Effector CD8-positive, alpha-beta T cell (primary cell): ENCODE data around the gene DUSP8.
A peak's percentile ranks its signal among the peaks of the same experiment; 100 is the strongest.
"Not testable (repeated sequence)": the region's sequence is repeated elsewhere in the genome, so short reads cannot be mapped to it uniquely, and the experiment has no call there.

Experiments
- DNase-seq: peaks from one replicate; lab custom pipeline; 2025; lab: John Stamatoyannopoulos, UW
- total RNA-seq, 4 experiments: gene quantifications; one replicate each; lab custom pipeline; 2026; lab: John Stamatoyannopoulos, UW

Gene DUSP8
- total RNA-seq = 20.4 to 45.3 (median 31.3) reads per million in 4 experiments

GRCh38 chr11:1572197-1573076 lies at the start of gene DUSP8:
Gene DUSP8 (minus strand): TSS chr11:1572271. CDS start chr11:1565826, 6,445 bp downstream.
- peak; percentile 94 for DNase-seq

GRCh38 chr11:1619449-1619848 lies 47.4 kb upstream of the DUSP8 start:
- no peak for DNase-seq

DNA sequence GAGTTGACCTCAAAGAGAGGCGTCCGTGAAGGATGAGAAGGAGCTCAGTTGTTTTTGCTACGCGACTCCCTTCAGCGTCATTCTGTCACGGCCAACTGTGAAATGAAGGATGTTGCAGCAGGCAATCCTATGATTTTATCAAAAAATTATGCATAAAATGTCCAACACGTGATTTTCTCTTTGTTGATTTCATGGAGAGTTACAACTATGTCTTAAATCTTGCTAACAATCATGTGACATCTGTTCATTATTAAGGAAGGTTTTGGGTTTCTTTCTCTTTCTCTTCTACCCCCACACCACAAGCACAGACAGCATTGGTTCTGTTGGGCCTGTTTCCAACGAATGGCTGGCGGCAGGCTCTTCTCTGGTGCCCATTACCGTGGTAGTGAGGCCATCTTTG lies 46.2 kb upstream of the DUSP8 start:
- DNase-seq = no peak

DNA sequence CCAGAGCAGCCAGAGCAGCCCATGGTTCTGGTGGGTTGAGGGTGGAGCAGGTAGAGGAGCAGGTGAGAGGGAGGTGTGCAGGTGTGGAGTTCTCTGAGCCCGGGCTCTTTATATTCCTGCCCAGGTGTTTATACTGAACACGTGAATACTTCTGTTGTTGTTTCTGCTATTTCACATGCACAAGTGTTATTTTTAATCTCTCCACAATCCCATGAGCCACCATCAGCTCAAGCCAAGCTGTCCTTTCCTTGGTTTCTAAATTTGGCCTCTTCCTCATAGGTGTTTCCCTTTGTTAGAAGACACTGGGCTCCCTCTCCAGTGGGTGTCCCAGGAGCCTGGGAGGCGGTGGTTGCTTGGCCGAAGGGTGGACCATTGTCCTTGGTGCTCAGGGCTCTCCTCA lies 36.3 kb upstream of the DUSP8 start, which contains the start of gene KRTAP5-3:
TSS of gene KRTAP5-3 (minus strand) at position 101 of the 400 bp plus-strand sequence. CDS start at position 23, 78 bp downstream.
- DNase-seq = no peak

DNA sequence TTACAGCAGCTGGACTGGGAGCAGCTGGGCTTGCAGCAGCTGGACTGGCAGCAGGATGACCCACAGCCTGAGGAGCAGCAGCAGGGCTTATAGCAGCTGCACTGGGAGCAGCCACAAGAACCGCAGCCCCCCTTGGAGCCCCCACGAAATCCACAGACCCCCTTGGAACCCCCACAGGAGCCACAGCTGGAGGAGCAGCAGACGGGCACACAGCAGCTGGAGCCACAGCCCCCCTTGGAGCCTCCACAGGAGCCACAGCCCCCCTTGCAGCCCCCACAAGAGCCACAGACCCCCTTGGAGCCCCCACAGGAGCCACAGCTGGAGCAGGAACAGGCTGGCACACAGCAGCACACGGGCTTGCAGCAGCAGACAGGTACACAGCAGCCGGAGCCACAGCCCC lies 35.8 kb upstream of the DUSP8 start:
- not testable (repeated sequence) for DNase-seq

GRCh38 chr11:1607156-1607845 lies 35.2 kb upstream of the DUSP8 start:
- DNase-seq = not testable (repeated sequence)

- not testable (repeated sequence) for DNase-seq
Measured at GRCh38 chr11:1605923-1606322, 33.9 kb upstream of the DUSP8 start.

DNA sequence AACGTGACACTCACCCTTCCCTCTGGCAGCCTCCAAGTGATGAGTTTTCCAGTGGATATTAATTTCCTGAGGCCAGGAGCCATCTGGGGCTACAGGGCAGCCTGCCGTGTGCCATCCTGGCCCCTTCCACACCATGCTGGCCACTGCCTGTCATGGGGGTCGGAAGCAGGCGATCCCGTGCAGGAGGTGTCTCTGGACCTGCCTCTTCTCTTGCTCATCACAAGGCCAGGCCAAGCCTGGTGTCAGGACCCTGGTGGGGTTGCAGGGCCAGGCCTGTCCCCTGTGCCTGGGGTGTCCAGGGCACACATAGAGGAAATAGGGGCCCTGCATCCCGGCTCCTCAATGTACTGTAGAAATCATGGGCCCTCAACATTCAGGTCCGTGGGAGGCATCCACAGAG lies 32.6 kb upstream of the DUSP8 start:
- DNase-seq = no peak

DNA sequence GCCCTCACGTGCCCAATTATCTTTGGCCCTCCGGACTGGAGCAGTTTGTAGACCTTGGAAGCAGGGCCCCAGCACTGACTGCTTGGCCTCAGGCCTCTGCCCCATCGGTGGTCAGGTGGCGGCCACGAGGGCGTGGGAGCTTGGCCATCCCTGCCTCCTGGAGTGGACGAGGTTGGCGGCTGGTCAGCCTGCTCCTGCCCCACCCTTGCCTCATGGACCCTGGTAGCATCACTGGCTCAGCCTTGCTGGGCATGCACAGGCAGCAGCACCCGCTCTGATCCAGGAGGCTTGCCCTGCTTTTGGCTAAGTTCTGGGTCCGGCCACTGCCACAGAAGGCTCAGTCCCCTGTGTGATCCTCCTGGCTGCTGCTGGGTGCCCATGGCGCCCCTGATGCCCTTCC lies 32.1 kb upstream of the DUSP8 start:
- no peak for DNase-seq

GRCh38 chr11:1603629-1604028 lies 31.6 kb upstream of the DUSP8 start:
- DNase-seq = no peak

- not testable (repeated sequence) for DNase-seq
Measured at GRCh38 chr11:1601663-1602062, 29.6 kb upstream of the DUSP8 start.

- no peak for DNase-seq
Measured at GRCh38 chr11:1600626-1601025, 28.6 kb upstream of the DUSP8 start.

DNA sequence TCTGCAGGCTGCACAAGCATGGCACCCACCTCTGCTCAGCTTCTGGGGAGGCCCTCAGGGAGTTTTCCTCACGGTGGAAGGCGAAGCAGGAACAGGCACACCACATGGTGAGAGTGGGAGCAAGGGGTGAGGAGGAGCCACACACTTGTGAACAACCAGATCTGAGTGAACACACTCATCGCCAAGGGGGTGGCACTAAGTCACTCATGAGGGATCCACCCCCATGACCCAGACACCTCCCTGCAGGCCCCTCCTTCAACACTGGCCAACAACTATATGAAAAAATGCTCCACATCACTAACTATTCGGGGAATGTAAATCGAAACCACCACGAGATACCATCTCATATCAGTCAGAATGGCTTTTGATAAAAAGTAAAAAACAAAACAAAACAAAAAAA lies 26.7 kb upstream of the DUSP8 start:
- DNase-seq = no peak

GRCh38 chr11:1598406-1598805 lies 26.3 kb upstream of the DUSP8 start:
- not testable (repeated sequence) for DNase-seq

GRCh38 chr11:1597994-1598380 lies 25.9 kb upstream of the DUSP8 start, which contains the start of gene KRTAP5-2:
Gene KRTAP5-2 (minus strand): TSS chr11:1598294. CDS start chr11:1598250, 44 bp downstream.
- no peak for DNase-seq

DNA sequence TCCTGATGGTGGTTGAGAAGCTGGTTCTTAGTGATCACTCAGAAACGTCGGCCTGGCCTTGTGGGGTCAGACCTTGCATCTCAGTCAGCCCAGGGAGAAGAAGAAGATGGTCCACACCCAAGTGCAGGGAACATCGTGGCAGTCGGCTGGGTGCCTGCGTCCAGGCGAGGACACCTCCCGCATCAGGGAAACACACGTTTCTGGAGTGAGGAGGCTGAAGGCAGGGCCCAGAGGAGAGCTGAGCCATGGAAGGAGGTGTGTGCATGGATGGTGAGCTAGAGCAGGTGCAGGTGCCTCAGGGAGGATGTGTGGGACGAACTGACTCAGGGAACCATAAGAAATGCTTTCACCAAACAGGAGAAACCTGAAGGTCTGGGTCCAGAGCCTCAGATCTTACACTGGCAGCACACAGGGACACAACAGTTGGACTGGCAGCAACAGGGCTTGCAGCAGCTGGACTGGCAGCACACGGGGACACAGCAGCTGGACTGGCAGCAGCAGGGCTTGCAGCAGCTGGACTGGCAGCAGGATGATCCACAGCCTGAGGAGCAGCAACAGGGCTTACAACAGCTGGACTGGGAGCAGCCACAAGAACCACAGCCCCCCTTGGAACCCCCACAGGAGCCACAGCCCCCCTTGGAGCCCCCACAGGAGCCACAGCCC lies 25.4 kb upstream of the DUSP8 start:
- DNase-seq = no peak

- not testable (repeated sequence) for DNase-seq
Measured at GRCh38 chr11:1596576-1597121, 24.6 kb upstream of the DUSP8 start.

GRCh38 chr11:1595994-1596575 lies 24.0 kb upstream of the DUSP8 start:
- not testable (repeated sequence) for DNase-seq

- DNase-seq = no peak
Measured at GRCh38 chr11:1592628-1593027, 20.6 kb upstream of the DUSP8 start.

DNA sequence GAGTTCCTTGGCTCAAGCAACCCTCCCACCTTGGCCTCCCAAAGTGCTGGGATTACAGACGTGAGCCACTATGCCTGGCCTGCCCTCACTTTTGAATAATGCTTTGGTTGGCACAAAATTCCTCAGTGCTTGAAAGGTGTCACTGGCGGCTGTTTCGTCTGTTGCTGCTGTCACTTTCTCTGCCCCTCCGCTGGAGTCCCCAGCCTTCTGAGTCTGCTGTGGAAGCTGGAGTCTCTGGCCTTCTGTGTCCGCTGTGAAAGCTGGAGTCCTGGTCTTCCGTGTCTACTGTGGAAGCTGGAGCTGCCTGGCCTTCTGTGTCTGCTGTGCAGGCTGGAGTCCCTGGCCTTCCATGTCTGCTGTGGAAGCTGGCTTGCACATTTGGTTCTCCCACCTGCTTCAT lies 17.9 kb upstream of the DUSP8 start:
- DNase-seq = no peak

GRCh38 chr11:1589191-1589963 lies 17.3 kb upstream of the DUSP8 start:
- DNase-seq = not testable (repeated sequence)
